HG03460 (cell line): ENCODE results near the gene MS4A15.
"Not testable (repeated sequence)": the region's sequence is repeated elsewhere in the genome, so short reads cannot be mapped to it uniquely, and the experiment has no call there.

Experiments
- ATAC-seq: cut with Tn5 transposase; IDR thresholded peaks from one replicate; pipeline ENCODE4 v1.9.1; 2021; ENCODE audit not compliant: unreplicated experiment

The MS4A15 gene

DNA sequence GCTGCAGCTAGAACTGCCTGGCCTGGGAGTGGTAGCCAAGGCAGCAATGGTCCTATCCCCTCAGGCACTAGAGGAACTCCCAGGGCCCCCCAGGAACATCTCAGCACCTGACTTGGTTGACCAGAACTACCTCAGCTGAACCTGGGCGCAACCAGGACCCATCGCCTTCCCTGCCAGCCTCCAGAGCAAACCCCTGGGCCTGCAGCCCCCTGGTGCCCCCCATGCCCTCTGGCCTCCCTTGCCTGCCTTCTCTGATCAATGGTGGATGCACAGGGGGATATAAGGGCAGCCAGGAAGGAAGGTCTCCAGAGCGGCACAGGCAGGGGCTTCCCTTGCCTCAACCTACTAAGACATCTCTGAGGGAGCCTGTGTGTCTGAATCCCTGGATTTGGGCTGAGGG is 42.0 kb downstream of the MS4A15 start:
- no peak for ATAC-seq

DNA sequence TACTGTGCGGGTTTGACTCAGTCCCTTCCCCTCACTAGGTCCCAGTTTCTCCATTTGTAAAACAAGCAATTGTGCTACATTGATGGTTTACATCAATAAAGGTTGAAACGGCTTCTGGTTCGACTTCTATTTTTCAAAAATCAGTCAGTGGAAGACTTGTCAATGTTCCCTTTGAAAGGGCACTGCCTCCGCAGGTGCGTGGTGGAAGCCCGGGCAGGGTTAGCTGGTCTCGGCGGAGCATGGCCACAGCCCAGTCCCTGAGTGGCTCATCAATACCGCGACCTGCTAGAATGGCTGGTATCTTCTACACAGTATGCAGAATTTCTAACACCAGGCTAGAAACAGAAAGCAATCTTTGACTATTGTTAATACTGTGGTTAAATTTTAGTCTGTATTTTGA is 44.5 kb downstream of the MS4A15 start:
- no peak for ATAC-seq

DNA sequence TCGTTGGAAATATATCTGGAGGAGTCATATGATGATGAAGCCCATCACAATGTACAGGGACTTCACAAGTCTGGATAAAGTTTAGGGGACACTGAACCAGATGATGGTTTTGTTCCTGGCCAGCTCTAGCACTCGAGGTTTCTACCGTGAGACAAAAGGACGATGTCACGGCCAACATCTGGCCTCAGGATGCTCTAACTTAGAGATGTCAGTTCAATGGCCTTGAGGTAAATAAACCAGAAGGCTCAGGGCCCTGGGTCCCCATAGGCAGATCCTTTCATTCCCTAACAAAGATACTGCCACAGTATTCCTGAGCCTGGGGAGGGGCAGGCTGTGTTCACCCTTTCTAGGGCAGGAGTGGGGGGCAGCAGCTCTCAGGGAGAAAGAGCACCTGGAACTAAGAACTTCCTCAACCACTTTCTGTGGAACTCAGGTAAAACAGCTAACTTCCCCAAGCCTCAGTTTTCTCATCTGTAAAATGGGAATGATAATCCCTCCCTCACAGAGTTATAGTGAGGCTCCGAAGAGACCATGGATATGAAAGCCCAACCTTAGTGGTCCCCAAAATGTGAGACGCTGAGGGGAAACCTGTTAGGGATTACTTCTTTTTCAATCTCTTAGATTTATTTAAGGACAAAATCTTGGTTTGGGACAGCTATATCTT is 46.7 kb downstream of the MS4A15 start:
- ATAC-seq = no peak

DNA sequence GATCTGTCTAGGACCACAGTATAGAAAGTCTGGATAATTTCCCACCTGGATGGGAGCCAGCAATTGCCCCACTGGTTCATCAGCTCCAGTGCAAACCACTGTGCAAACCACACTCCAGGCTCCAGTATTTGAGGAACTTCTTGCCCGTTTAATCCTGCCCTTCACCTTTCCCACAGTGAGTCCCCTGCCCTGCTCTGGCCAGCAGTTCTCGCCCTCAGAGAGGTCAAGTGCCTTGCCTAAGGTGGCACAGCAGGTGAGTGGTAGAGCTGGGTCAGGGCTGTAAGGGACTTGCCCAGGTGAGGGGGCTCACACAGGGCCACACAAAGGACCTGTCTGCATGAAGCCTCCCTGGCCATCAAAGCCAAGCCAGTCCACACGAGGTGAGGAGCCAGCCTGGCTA is 52.6 kb downstream of the MS4A15 start:
- no peak for ATAC-seq

DNA sequence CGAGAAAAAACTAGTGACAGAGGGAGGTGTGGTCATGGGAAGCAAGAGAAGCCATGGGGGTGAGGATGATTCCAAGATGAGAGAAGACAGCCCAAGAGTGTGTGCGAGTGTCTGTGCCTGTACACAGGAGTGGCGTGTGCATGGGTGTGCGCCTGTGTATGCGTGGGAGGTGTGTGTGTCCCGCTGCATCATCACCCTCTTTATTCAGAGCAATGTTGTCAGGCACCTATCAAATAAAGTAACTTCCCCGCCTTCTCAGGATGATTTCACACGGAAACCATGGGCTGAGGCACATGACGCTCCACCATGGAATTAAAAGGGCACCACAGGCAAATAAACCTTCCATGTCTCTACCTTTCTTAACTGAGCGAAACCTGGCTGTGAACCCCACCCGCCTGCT is 53.0 kb downstream of the MS4A15 start:
- ATAC-seq = no peak

DNA sequence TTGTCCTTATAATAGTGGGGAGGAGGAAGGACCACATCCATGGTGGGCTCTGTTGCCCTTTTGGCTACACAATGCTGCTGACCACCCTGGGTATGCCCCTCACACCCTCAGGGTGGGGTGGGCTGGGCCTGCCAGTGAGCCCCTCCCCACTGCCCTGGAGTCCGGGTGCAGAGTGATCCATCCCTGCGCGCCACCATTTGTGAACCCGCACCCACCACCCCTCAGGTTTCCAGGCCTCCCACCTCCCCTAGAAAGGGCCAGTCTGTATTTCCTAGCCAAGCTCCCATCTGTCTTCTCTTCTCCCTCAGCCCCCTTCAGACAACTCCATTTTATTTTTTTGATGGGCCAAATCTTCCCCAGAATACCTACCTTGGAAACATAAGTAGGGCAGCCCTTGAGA is 53.5 kb downstream of the MS4A15 start:
- no peak for ATAC-seq

DNA sequence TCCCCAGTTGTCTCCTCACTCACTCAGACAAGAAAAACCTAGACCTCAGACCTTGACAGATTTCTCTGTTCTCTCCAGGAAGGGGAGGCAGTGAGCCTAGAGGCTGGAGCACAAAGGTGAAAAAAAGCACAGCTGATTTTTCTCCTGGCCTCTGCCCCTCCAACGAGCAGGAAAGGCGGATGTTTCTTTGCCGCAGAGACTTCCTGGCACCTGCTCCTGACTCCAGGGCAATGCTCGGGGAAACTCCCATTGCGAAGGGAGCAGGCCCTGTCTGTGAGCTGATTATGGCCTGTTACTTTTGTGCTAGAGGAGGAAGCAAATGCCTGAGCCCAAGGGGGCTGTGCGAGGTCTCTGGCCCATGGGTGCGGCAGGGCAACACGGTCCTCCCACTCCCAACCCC is 53.9 kb downstream of the MS4A15 start:
- ATAC-seq = no peak

DNA sequence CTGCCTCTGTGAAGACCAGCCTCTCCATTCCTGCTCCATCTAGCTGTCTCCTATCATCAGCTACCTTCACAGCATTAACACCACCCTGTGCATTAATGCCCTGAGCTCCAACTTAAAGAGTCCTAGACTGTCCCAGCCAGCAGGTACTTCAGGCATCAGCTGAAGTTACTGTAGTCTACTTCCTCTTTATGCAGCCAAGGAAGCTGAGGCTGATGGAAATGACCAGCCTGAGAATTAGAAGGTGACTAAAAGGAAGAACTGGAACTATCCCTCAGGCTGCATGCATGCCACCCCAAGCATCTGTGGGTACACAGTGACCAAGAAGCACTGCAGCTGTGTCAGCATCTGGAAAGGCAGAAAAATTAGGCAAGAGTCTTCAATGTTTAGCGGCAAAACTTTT is 56.7 kb downstream of the MS4A15 start:
- no peak for ATAC-seq

DNA sequence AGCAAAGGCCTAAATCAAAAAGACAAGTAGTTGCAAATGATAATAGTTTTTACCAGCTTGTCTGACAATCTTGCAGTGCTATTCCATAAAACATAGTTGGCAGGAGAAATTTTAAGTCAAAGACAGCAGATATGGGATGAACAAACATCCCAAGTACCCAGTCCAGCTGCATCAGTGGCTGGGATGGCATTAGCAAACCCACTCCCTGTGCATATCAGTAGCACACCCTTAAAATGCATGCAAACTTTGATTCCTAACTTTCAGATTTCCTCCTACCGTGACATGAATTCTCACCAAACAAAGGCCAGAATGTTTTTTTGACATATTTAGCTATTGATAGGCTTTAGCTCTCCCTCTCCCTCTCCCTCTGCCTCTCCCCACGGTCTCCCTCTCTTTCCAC is 57.4 kb downstream of the MS4A15 start:
- no peak for ATAC-seq

DNA sequence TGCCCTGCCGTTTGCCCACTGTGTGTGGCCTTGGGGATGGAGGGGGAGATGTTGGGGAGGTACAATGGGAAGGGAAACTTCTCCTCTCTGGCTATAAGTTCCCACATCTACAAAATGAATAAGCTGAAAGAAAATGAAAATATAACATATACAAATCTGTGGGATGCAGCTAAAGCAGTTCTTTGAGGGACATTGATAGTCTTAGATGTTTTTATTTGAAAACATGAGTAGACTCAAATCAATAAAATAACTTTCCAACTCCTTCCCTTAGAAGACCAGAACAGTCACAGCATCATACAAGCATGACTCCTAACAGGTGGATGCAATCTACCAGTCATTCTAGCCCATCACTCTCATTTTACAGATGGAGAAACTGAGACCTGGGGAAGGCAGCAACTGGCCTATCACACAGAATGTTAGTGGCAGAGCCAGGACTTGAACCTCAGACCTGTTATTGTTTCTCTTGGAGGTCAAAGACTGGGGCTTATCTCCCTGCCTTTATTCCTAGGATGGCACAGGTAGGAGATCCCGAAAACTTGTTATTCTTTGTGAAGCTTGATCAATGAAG is 60.0 kb downstream of the MS4A15 start:
- ATAC-seq = no peak

DNA sequence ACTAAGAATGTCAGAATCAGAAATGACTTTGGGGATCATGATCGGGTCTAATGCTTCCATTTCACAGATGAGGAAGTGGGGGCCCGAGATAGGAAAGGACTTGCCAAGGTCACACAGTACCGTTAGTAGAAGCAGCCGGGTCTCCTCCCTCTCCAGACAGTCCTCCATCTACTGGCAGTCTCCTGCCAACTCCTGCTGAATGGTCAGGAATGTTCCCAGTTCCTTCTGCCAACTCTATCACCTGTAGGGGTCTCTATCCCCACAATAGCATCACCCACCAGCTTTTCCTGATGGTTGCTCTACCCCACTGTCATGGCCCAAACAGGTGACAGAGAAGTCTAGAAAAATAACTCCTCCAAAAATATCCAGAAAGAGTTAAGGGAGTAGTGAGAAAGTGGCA is 61.4 kb downstream of the MS4A15 start:
- ATAC-seq = no peak

DNA sequence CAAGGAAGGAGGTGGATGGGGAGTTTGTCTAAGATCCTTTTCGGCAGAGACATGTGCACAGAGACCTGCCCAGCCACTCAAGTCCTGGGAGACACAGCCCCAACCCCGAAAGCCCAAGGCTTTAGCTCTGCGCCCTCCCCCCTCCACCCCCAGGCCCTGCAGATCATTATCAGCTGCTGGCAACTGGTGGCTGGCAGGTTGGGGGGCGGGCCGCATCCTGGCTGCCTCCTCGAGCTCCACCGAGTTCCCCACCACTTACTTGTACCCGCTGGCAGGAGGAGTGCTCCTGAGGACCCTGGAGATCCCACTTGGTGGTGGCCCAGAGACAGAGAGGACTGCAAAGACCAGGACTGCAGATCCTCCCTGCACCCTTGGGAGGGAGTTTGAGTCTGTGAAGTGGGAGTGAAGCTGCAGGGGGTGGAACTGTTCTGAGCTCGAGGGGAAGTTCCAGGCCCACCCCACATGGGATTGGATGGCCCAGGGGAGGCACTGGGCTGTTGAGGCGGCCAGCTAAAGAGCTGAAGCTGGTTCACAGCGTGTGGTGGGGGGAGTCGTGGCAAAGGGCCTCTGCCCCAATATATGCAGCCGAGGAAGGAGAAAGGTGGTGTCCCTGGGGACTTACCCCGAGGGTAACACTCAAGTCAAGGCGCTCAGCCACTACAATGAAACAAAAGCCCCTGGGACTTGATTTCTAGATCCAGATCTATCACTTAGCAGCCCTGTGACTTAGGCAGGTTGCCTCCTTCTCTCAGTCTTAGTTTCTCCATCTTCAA is 65.3 kb downstream of the MS4A15 start:
- no peak for ATAC-seq

DNA sequence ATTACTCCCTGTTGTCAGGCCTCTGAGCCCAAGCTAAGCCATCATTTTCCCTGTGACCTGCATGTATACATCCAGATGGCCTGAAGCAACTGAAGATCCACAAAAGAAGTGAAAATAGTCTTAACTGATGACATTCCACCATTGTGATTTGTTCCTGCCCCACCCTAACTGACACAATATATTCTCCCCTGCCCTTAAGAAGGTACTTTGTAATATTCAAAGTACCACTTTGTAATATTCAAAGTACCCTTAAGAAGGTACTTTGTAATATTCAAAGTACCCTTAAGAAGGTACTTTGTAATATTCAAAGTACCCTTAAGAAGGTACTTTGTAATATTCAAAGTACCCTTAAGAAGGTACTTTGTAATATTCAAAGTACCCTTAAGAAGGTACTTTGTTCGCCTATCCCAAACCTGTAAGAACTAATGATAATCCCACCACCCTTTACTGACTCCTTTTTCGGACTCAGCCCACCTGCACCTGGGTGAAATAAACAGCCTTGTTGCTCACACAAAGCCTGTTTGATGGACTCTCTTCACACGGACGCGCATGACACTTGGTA is 67.2 kb downstream of the MS4A15 start:
- ATAC-seq = not testable (repeated sequence)

DNA sequence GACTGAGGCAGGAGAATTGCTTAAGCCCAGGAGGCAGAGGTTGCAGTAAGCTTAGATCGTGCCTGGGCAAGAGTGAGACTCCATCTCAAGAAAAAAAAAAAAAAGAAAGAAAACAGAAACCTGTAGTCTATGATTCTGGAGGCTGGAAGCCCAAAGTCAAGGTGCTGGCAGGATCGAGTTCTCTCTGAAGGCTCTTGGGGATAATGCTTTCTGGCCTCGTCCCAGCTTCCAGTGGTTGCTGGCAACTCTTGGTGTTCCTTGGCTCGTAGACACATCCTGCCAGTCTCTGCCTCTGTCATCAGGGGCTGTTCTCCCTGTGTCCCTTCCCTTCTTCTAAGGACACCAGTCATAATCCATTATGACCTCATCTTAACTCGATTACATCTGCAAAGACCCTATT is 68.5 kb downstream of the MS4A15 start:
- ATAC-seq = no peak

DNA sequence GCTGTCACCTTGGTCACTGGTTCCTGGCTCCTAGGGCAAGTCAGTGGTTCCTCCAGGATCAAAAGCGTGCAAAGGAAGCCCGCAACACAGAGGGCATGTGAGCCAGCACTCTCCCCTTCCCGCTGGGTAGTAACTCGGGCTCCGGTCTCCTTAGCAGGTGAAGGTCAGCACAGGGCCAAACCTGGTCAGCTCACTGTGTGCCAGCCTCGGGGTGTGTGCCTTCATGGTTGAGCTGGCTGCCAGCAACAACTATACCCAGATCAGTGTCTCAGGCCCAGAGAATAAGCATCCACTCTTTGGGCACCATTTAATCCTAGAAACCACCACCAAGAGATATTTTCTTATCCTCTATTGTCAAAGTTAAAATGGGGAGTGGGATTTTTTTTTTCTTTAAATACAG is 69.1 kb downstream of the MS4A15 start:
- no peak for ATAC-seq
